HepG2 (cell line): ENCODE data around the gene TRIM67. TPM values are rescaled to one million over a fixed set of nuclear protein-coding genes. Genes with fewer than 3 reads are reported as not detected.

Source experiments
- ATF7 ChIP-seq, 2 experiments: fragments of 450-650 bp in 1 of 2; sonication (generic) in 1 of 2; formaldehyde crosslinking in 1 of 2; IDR thresholded peaks; 2 replicates each; pipeline versions ENCODE4 v1.4.0 to v1.6.1; 2016 to 2020; ENCODE audit warnings: antibody characterized with exemption in 1 of 2, mild to moderate bottlenecking in 1 of 2, missing genetic modification reagents in 1 of 2
- CENPX ChIP-seq: sonication (generic); formaldehyde crosslinking; IDR thresholded peaks from 2 replicates; pipeline ENCODE4 v1.9.0; 2021; ENCODE audit warnings: mild to moderate bottlenecking, missing genetic modification reagents, moderate library complexity
- CREBL2 ChIP-seq: sonication (generic); formaldehyde crosslinking; IDR thresholded peaks from 2 replicates; pipeline ENCODE4 v1.8.1; 2023; ENCODE audit warnings: missing genetic modification reagents, mild to moderate bottlenecking, borderline replicate concordance
- DNMT3B ChIP-seq: conservative IDR thresholded peaks from 2 replicates; pipeline ENCODE4 v1.6.1; 2016; ENCODE audit warnings: missing biosample characterization, control low read depth
- ELF3 ChIP-seq: IDR thresholded peaks from 2 replicates; pipeline ENCODE4 v1.6.1; 2016; ENCODE audit warnings: missing genetic modification reagents, missing compliant biosample characterization
- EP300 ChIP-seq, 3 experiments: sonication (generic) in 1 of 3; formaldehyde crosslinking in 1 of 3; IDR thresholded peaks; 2 replicates each; pipeline versions ENCODE4 v1.5.1 to v1.6.1; 2011 to 2020; ENCODE audit warnings: low read depth in 2 of 3, low read length in 2 of 3, borderline replicate concordance in 1 of 3, improper control_type of control experiment in 1 of 3, mild to moderate bottlenecking in 1 of 3, missing genetic modification reagents in 1 of 3, moderate library complexity in 1 of 3
- KLF9 ChIP-seq: IDR thresholded peaks from 2 replicates; pipeline ENCODE4 v1.6.1; 2016; ENCODE audit warnings: low read depth
- NR2F1 ChIP-seq, 2 experiments: fragments of 450-650 bp in 1 of 2; formaldehyde crosslinking in 1 of 2; IDR thresholded peaks; 2 replicates each; pipeline versions ENCODE4 v1.5.0 to v1.6.1; 2016 to 2020; ENCODE audit warnings: mild to moderate bottlenecking in 1 of 2, missing compliant biosample characterization in 1 of 2, missing genetic modification reagents in 1 of 2, moderate library complexity in 1 of 2
- PRDM4 ChIP-seq: sonication (generic); formaldehyde crosslinking; IDR thresholded peaks from 2 replicates; pipeline ENCODE4 v1.9.0; 2021; ENCODE audit warnings: missing genetic modification reagents, borderline replicate concordance
- PRMT3 ChIP-seq: sonication (generic); formaldehyde crosslinking; IDR thresholded peaks from 2 replicates; pipeline ENCODE4 v1.8.1; 2022; ENCODE audit warnings: low read depth, mild to moderate bottlenecking, moderate library complexity, missing genetic modification reagents, borderline replicate concordance
- RBM39 ChIP-seq: fragments of 200-400 bp; formaldehyde crosslinking; IDR thresholded peaks from one replicate; pipeline ENCODE4 v1.6.1; 2018; ENCODE audit warnings: antibody characterized with exemption, mild to moderate bottlenecking, low read depth, low read length; ENCODE audit not compliant: poor library complexity, severe bottlenecking
- REST ChIP-seq, 2 experiments: IDR thresholded peaks; 2 replicates each; pipeline ENCODE4 v1.6.1; 2011 to 2012; ENCODE audit warnings: low read length in 2 of 2, borderline replicate concordance in 1 of 2, low read depth in 1 of 2, mild to moderate bottlenecking in 1 of 2, moderate library complexity in 1 of 2
- RFX1 ChIP-seq: fragments of 450-650 bp; IDR thresholded peaks from 2 replicates; pipeline ENCODE4 v1.6.1; 2017
- ZNF180 ChIP-seq: sonication (generic); formaldehyde crosslinking; IDR thresholded peaks from 2 replicates; pipeline ENCODE4 v1.4.0; 2020; ENCODE audit warnings: low read depth, missing genetic modification reagents, borderline replicate concordance
- ZNF44 ChIP-seq: sonication (generic); formaldehyde crosslinking; IDR thresholded peaks from 2 replicates; pipeline ENCODE4 v1.5.1; 2020; ENCODE audit warnings: mild to moderate bottlenecking, missing genetic modification reagents
- ZNF496 ChIP-seq: sonication (generic); formaldehyde crosslinking; IDR thresholded peaks from 2 replicates; pipeline ENCODE4 v1.8.1; 2023; ENCODE audit warnings: mild to moderate bottlenecking, moderate library complexity, missing genetic modification reagents; ENCODE audit not compliant: insufficient replicate concordance
- ZNF549 ChIP-seq: sonication (generic); formaldehyde crosslinking; IDR thresholded peaks from 2 replicates; pipeline ENCODE4 v1.5.0; 2020; ENCODE audit warnings: missing genetic modification reagents
- ZNF674 ChIP-seq: sonication (generic); formaldehyde crosslinking; IDR thresholded peaks from 2 replicates; pipeline ENCODE4 v1.5.0; 2020; ENCODE audit warnings: low read depth, mild to moderate bottlenecking, missing genetic modification reagents
- ZNF777 ChIP-seq: sonication (generic); formaldehyde crosslinking; IDR thresholded peaks from 2 replicates; pipeline ENCODE4 v1.4.0; 2020; ENCODE audit warnings: missing genetic modification reagents
- ZNF788 ChIP-seq: sonication (generic); formaldehyde crosslinking; IDR thresholded peaks from 2 replicates; pipeline ENCODE4 v1.5.0; 2020; ENCODE audit warnings: mild to moderate bottlenecking, missing genetic modification reagents, borderline replicate concordance
- ZNF850 ChIP-seq: sonication (generic); formaldehyde crosslinking; conservative IDR thresholded peaks from 2 replicates; pipeline ENCODE4 v1.9.0; 2021; ENCODE audit warnings: mild to moderate bottlenecking, missing genetic modification reagents
- ZSCAN20 ChIP-seq: sonication (generic); formaldehyde crosslinking; IDR thresholded peaks from 2 replicates; pipeline ENCODE4 v1.4.0; 2020; ENCODE audit warnings: missing genetic modification reagents, mild to moderate bottlenecking, borderline replicate concordance
- polyA plus RNA-seq, 8 experiments: library from polyadenylated mRNA; depleted of rRNA in 3 of 8; stranded (reverse) in 7 of 8; unstranded in 1 of 8; fragments of >200 nt; fragmentation: Illumina TruSeq in 4 of 8; extraction: Trizol in 4 of 8; gene quantifications; 2 replicates each; pipeline versions ENCODE4 v1.2.1 to v1.2.3, GENCODE V29; 2011 to 2016; ENCODE audit warnings: low read depth in 4 of 8, missing spikeins in 1 of 8, mixed read lengths in 1 of 8; ENCODE audit not compliant: insufficient read depth in 1 of 8
- total RNA-seq, 5 experiments: library from RNA; depleted of rRNA; stranded (reverse); fragments of >200 nt; fragmentation: Illumina TruSeq; extraction: Trizol; gene quantifications; 2 replicates each; pipeline ENCODE4 v1.2.3, GENCODE V29; 2016; ENCODE audit warnings: low read depth in 1 of 5

TRIM67 gene
- total and polyA plus RNA-seq, 2 of the 13 experiments (the other 11 are each of a cell fraction or from before 2014, with no cell fraction given) = not detected

GRCh38 chr1:231240883-231241735, 79.3 kb downstream of the TRIM67 start, which contains the start of gene GNPAT (continued):
- TF ChIP-seq RBM39 (peak; percentile 68), KLF9 (no peak), EP300 (IDR thresholded peaks at IDR 0.05; ENCODE audit: low read depth in 2 of 2, low read length in 2 of 2) (no peak), EP300 (CRISPR knock-in tag; IDR thresholded peaks at IDR 0.05; ENCODE audit: borderline replicate concordance) (peak; percentile 50; the same call in 1 of the 2 replicates), ATF7 (IDR thresholded peaks at IDR 0.05) (no peak), ATF7 (CRISPR knock-in tag; IDR thresholded peaks at IDR 0.05) (no peak), ZNF674 (CRISPR knock-in tag) (no peak), ELF3 (CRISPR knock-in tag) (peak; percentile 95), ZNF44 (CRISPR knock-in tag) (peak; percentile 27; the same call in 1 of the 2 replicates), ZNF788 (CRISPR knock-in tag) (peak; percentile 70; the same call in 1 of the 2 replicates), ZSCAN20 (CRISPR knock-in tag) (no peak), REST (IDR thresholded peaks at IDR 0.05; ENCODE audit: borderline replicate concordance in 1 of 2, low read depth in 1 of 2, low read length in 2 of 2) (peak in 1 of 2 experiments; percentile 78; a peak in 1 of 4 replicates), PRMT3 (CRISPR knock-in tag) (no peak), ZNF777 (CRISPR knock-in tag) (peak; percentile 26; the same call in 1 of the 2 replicates), DNMT3B (CRISPR knock-in tag) (peak; percentile 84; the same call in 1 of the 2 replicates), ZNF496 (CRISPR knock-in tag) (no peak), ZNF549 (CRISPR knock-in tag) (no peak), ZNF180 (CRISPR knock-in tag) (no peak), CENPX (CRISPR knock-in tag) (no peak), NR2F1 (CRISPR knock-in tag; IDR thresholded peaks at IDR 0.05) (no peak), RFX1 (no peak; the same call in 1 of the 2 replicates), CREBL2 (CRISPR knock-in tag) (no peak), ZNF850 (CRISPR knock-in tag) (no peak), PRDM4 (no peak)
